ENCODE measurements around the gene PHF2. TPM values are rescaled to one million over a fixed set of nuclear protein-coding genes. Genes with fewer than 3 reads are reported as not detected.

PHF2 gene
- total RNA-seq, 2 experiments from 2014 or later = 22.1 to 23.5 TPM

GRCh38 chr9:93644397-93645088 lies 68.2 kb downstream of the PHF2 start:
- Mint-ChIP-seq H3K4me3 (no peak overlapping the region), H3K27me3 (ENCODE audit: low read depth) (no peaks in the 10 kb centered on the region), H3K36me3 (ENCODE audit: low read depth) (peaks cover 9% of the 10 kb centered on the region), H3K27ac (no peak overlapping the region), H3K4me1 (ENCODE audit: low read depth) (no peaks in the 10 kb centered on the region), H3K9me3 (ENCODE audit: insufficient read depth) (no peaks in the 10 kb centered on the region)
- ChIA-PET POLR2A (no interaction called here), CTCF (interaction anchor here (0.6 kb wide), 1 partner anchor 78 kb away, joined by 4 read pairs; no protein-coding TSS in a partner anchor)
- ATAC-seq = no peak
- no peak for DNase-seq

- Mint-ChIP-seq H3K36me3 (ENCODE audit: low read depth) (peaks cover 7% of the 10 kb centered on the region), H3K27ac (no peak overlapping the region), H3K9me3 (ENCODE audit: insufficient read depth) (no peaks in the 10 kb centered on the region), H3K4me3 (no peak overlapping the region), H3K27me3 (ENCODE audit: low read depth) (no peaks in the 10 kb centered on the region), H3K4me1 (ENCODE audit: low read depth) (no peaks in the 10 kb centered on the region)
- POLR2A ChIA-PET = no interaction called here
- no peak for DNase-seq
- CTCF ChIA-PET = interaction anchor here (0.6 kb wide), 1 partner anchor 79 kb away, joined by 4 read pairs; no protein-coding TSS in a partner anchor
- ATAC-seq = no peak
Observed at GRCh38 chr9:93645149-93645889, 68.9 kb downstream of the PHF2 start.

- H3K36me3 Mint-ChIP-seq (ENCODE audit: low read depth) = peaks cover 7% of the 10 kb centered on the region
- no peak for DNase-seq
- no peaks in the 10 kb centered on the region for H3K9me3 Mint-ChIP-seq (ENCODE audit: insufficient read depth)
- H3K27ac Mint-ChIP-seq = no peak overlapping the region
- no peak for ATAC-seq
- ChIA-PET POLR2A (no interaction called here), CTCF (no interaction called here)
- H3K27me3 Mint-ChIP-seq (ENCODE audit: low read depth) = no peaks in the 10 kb centered on the region
- H3K4me1 Mint-ChIP-seq (ENCODE audit: low read depth) = no peaks in the 10 kb centered on the region
- no peak overlapping the region for H3K4me3 Mint-ChIP-seq
Observed at GRCh38 chr9:93645921-93646639, 69.7 kb downstream of the PHF2 start.

- DNase-seq (no peak), ATAC-seq (no peak)
- ChIA-PET CTCF (no interaction called here), POLR2A (no interaction called here)
- H3K4me1 Mint-ChIP-seq (ENCODE audit: low read depth) = no peaks in the 10 kb centered on the region
- no peaks in the 10 kb centered on the region for H3K9me3 Mint-ChIP-seq (ENCODE audit: insufficient read depth)
- no peak overlapping the region for H3K27ac Mint-ChIP-seq
- H3K27me3 Mint-ChIP-seq (ENCODE audit: low read depth) = no peaks in the 10 kb centered on the region
- H3K36me3 Mint-ChIP-seq (ENCODE audit: low read depth) = peaks cover 7% of the 10 kb centered on the region
- no peak overlapping the region for H3K4me3 Mint-ChIP-seq
Observed at GRCh38 chr9:93646640-93647178, 70.3 kb downstream of the PHF2 start.

GRCh38 chr9:93648181-93648580 lies 71.8 kb downstream of the PHF2 start:
- CTCF ChIA-PET = no interaction called here
- DNase-seq = no peak
- H3K36me3 Mint-ChIP-seq (ENCODE audit: low read depth) = peaks cover 4% of the 10 kb centered on the region
- no peak for ATAC-seq
- no peaks in the 10 kb centered on the region for H3K4me1 Mint-ChIP-seq (ENCODE audit: low read depth)
- no peak overlapping the region for H3K27ac Mint-ChIP-seq
- H3K27me3 Mint-ChIP-seq (ENCODE audit: low read depth) = no peaks in the 10 kb centered on the region
- POLR2A ChIA-PET = interaction anchor here (0.6 kb wide), 1 partner anchor 110 kb away, joined by 3 read pairs; no protein-coding TSS in a partner anchor
- H3K9me3 Mint-ChIP-seq (ENCODE audit: insufficient read depth) = no peaks in the 10 kb centered on the region
- H3K4me3 Mint-ChIP-seq = no peak overlapping the region

GRCh38 chr9:93648836-93649235 lies 72.5 kb downstream of the PHF2 start:
- POLR2A ChIA-PET = no interaction called here
- Mint-ChIP-seq H3K4me1 (ENCODE audit: low read depth) (no peaks in the 10 kb centered on the region), H3K36me3 (ENCODE audit: low read depth) (peaks cover 4% of the 10 kb centered on the region), H3K4me3 (no peak overlapping the region), H3K27ac (no peak overlapping the region), H3K9me3 (ENCODE audit: insufficient read depth) (no peaks in the 10 kb centered on the region), H3K27me3 (ENCODE audit: low read depth) (no peaks in the 10 kb centered on the region)
- CTCF ChIA-PET = no interaction called here
- DNase-seq (no peak), ATAC-seq (no peak)

- DNase-seq (no peak), ATAC-seq (no peak)
- Mint-ChIP-seq H3K27ac (no peak overlapping the region), H3K9me3 (ENCODE audit: insufficient read depth) (no peaks in the 10 kb centered on the region), H3K4me1 (ENCODE audit: low read depth) (no peaks in the 10 kb centered on the region), H3K27me3 (ENCODE audit: low read depth) (no peaks in the 10 kb centered on the region), H3K4me3 (no peak overlapping the region), H3K36me3 (ENCODE audit: low read depth) (peaks cover 4% of the 10 kb centered on the region)
- POLR2A ChIA-PET = no interaction called here
- CTCF ChIA-PET = no interaction called here
Observed at GRCh38 chr9:93649610-93650261, 73.4 kb downstream of the PHF2 start.

- DNase-seq (no peak), ATAC-seq (no peak)
- peaks cover 4% of the 10 kb centered on the region for H3K36me3 Mint-ChIP-seq (ENCODE audit: low read depth)
- H3K4me1 Mint-ChIP-seq (ENCODE audit: low read depth) = no peaks in the 10 kb centered on the region
- H3K27me3 Mint-ChIP-seq (ENCODE audit: low read depth) = no peaks in the 10 kb centered on the region
- no peak overlapping the region for H3K27ac Mint-ChIP-seq
- ChIA-PET POLR2A (no interaction called here), CTCF (no interaction called here)
- no peaks in the 10 kb centered on the region for H3K9me3 Mint-ChIP-seq (ENCODE audit: insufficient read depth)
- no peak overlapping the region for H3K4me3 Mint-ChIP-seq
Observed at GRCh38 chr9:93650448-93650847, 74.1 kb downstream of the PHF2 start.

GRCh38 chr9:93651521-93651950 lies 75.2 kb downstream of the PHF2 start:
- Mint-ChIP-seq H3K27me3 (ENCODE audit: low read depth) (no peaks in the 10 kb centered on the region), H3K36me3 (ENCODE audit: low read depth) (peaks cover 4% of the 10 kb centered on the region), H3K27ac (no peak overlapping the region), H3K4me3 (no peak overlapping the region), H3K4me1 (ENCODE audit: low read depth) (no peaks in the 10 kb centered on the region), H3K9me3 (ENCODE audit: insufficient read depth) (no peaks in the 10 kb centered on the region)
- ChIA-PET POLR2A (no interaction called here), CTCF (no interaction called here)
- ATAC-seq = no peak
- DNase-seq = no peak

- H3K36me3 Mint-ChIP-seq (ENCODE audit: low read depth) = peaks cover 4% of the 10 kb centered on the region
- no peaks in the 10 kb centered on the region for H3K4me1 Mint-ChIP-seq (ENCODE audit: low read depth)
- ATAC-seq (no peak), DNase-seq (no peak)
- no peak overlapping the region for H3K4me3 Mint-ChIP-seq
- H3K27me3 Mint-ChIP-seq (ENCODE audit: low read depth) = no peaks in the 10 kb centered on the region
- H3K27ac Mint-ChIP-seq = no peak overlapping the region
- H3K9me3 Mint-ChIP-seq (ENCODE audit: insufficient read depth) = no peaks in the 10 kb centered on the region
- POLR2A ChIA-PET = no interaction called here
- CTCF ChIA-PET = no interaction called here
Observed at GRCh38 chr9:93652604-93653592, 76.5 kb downstream of the PHF2 start.

- Mint-ChIP-seq H3K4me3 (no peak overlapping the region), H3K4me1 (ENCODE audit: low read depth) (no peaks in the 10 kb centered on the region), H3K27ac (no peak overlapping the region), H3K36me3 (ENCODE audit: low read depth) (peaks cover 7% of the 10 kb centered on the region), H3K27me3 (ENCODE audit: low read depth) (no peaks in the 10 kb centered on the region), H3K9me3 (ENCODE audit: insufficient read depth) (no peaks in the 10 kb centered on the region)
- ChIA-PET CTCF (no interaction called here), POLR2A (no interaction called here)
- ATAC-seq (no peak), DNase-seq (no peak)
Observed at GRCh38 chr9:93653760-93654159, 77.4 kb downstream of the PHF2 start.

All from activated CD8-positive, alpha-beta T cell treated with anti-CD3 and anti-CD28 coated beads, Interleukin-2, amount 10 ng/mL, durations not matched to agents 7 days and 5 days (primary cell).